Erythroblast (primary cell): Measurements from ENCODE around the gene BBLN.
A peak's percentile ranks its signal among the peaks of the same experiment; 100 is the strongest.
"Not testable (repeated sequence)": the region's sequence is repeated elsewhere in the genome, so short reads cannot be mapped to it uniquely, and the experiment has no call there.

ENCODE experiments used
- DNase-seq, 2 experiments: peaks; one replicate each; lab custom pipeline; 2025; lab: John Stamatoyannopoulos, UW
- GATA1 ChIP-seq: IDR thresholded peaks from 2 replicates; pipeline ENCODE4 v1.6.1; 2011; ENCODE audit warnings: low read depth, mild to moderate bottlenecking, control low read depth, low read length, moderate library complexity
- POLR2A ChIP-seq: IDR thresholded peaks from 2 replicates; pipeline ENCODE4 v1.6.1; 2011; ENCODE audit warnings: mild to moderate bottlenecking, low read length

The BBLN gene

GRCh38 chr9:128159784-128160602, at the start of gene BBLN:
Gene BBLN (plus strand): TSS chr9:128160265. CDS start chr9:128160408, 143 bp downstream.
- TF ChIP-seq POLR2A = peak; percentile 79
- TF ChIP-seq GATA1 = no peak
- peak; percentile 92 to 96 for DNase-seq

GRCh38 chr9:128111726-128112125, 48.3 kb upstream of the BBLN start:
- DNase-seq = not testable (repeated sequence)

DNA sequence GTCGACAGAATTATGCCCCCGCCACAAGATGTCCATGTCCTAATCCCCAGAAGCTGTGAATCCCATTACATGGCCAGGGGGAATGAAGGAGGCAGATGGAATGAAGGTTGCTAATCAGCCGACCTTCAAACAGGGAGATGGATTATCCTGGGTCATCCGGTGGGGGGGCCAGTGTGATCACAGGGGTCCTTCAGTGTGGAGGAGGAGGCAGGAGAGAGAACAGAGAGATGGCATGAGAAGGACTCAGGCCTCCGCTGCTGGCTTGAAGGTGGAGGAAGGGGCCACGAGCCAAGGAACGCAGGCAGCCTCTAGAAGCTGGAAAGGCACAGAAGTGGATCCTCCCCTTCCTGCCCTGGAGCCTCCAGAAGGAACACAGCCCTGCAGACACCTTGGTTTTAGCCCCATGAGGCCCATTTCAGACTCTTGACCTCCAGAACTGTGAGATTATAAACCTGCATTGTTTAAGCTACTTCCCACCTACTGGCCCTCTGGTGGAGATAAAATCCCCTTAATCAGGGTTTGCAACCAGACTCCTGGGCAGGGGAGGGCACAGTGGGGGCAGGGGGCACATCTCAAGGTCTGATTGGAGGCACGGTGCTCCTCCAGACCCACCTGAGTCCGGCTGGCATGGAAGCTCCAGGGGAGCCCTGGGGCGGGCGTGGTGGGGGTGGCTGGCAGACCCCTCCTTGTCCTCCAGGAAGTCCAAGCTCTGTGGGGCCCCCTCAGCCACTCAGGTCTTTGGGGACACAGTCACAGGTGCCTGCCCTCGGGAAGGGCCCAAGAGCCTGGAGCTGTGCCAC, 46.3 kb upstream of the BBLN start:
- DNase-seq = no peak
- TF ChIP-seq GATA1 (no peak), POLR2A (no peak)

DNA sequence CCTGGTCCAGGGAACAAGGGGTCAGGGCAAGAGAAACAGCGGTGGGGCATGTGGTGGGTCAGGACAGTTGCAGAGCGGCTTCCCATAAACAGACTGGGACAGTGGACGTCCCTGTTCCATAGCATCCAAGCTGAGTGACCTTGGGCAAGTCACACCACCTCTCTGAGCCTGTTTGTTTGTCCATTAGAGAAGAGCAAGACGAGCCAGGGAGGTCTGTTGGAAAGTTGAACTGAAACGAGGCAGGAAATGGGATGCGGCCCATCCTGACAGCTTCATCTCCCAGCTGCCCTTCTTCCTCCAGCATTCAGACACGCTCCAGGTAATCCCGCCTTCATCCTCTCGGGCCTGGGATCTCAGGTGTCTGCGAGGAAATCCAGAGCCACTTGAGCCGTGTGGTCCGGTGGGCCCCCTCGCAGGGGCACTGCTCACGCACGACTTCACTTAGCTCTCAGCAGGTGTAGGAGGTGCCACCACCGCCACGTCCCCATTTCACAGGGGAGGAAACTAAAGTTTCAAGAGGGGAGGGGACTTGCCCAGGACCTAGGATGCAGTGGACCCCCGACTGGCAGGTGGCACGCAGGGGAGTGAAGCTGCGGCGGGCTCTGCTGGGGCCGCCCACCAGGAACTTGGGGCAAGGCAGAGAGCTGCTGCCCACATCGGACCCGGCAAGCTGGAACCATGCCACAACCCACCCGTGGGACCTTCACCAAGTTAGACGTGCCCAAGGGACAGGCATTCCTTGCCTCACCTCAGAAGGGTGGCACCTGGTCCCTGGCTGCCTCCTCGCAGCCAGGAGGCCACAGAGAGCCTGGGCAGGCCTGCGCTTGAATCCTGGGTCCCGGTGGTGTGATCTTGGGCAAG, 45.5 kb upstream of the BBLN start:
- TF ChIP-seq GATA1 = no peak
- no peak for TF ChIP-seq POLR2A
- DNase-seq = no peak

GRCh38 chr9:128115187-128116103, 44.6 kb upstream of the BBLN start:
- TF ChIP-seq GATA1 (peak; percentile 96), POLR2A (peak; percentile 14)
- peak; percentile 98 to 100 for DNase-seq

GRCh38 chr9:128116104-128117083, 43.7 kb upstream of the BBLN start:
- no peak for TF ChIP-seq GATA1
- no peak for TF ChIP-seq POLR2A
- DNase-seq = no peak

GRCh38 chr9:128117613-128118471, 42.2 kb upstream of the BBLN start:
- peak; percentile 92 to 97 for DNase-seq
- no peak for TF ChIP-seq POLR2A
- no peak for TF ChIP-seq GATA1

DNA sequence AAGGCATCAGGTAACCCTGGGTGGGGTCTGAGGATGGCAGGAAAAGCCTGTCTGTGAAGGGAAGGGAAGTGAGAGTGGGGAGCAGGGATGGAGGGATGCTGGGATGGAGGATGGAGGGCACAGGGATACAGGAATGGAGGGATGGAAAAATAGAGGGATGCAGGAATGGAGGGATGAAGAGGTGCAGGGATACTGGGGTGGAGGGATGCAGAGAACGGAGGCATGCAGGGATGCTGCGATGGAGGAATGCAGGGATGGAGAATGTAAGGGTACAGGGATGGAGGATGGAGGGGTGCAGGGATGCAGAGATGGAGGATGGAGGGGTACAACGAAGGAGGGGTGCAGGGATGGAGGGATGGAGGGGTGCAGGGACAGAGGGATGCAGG, 41.6 kb upstream of the BBLN start:
- DNase-seq = no peak
- TF ChIP-seq POLR2A (no peak), GATA1 (no peak)

DNA sequence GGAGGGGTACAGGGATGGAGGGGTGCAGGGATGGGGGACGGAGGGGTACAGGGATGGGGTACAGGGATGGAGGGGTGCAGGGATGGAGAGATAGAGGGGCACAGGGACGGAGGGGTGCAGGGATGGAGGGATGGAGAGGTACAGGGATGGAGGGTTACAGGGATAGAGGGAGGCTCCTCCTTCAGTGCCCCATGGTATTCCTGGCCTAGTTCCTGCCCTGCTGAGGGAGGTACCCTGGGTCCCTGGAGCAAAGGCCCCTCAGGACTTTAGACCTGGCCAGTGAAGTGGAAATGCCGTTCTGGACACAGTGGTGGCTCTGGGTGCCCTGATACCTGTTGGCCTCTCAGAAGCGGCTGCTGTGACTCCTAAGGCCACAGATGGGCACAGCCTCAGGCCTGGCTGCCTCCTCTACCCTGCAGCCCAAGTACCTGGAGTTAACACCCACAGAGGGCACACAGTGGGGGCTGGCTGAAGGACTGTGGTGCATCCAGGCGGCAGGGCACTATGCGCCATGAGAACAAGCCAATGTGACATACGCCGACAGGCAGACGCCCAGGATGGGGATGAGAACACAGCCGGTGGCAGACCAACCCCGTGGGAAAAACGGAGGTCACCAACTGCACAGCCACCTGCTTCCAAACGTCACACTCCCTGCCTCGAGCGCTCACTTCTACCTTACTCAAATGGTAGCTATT, 40.9 kb upstream of the BBLN start:
- TF ChIP-seq GATA1 (no peak), POLR2A (no peak)
- no peak for DNase-seq

- DNase-seq = no peak
- TF ChIP-seq GATA1 = no peak
- no peak for TF ChIP-seq POLR2A
These were observed 39.9 kb upstream of the BBLN start for GRCh38 chr9:128120061-128120740.
